SIG-M5 treated with dmso at 0.1 percent for 504 hours (cell line): ENCODE data around the gene RAPSN.

ENCODE experiments used
- DNase-seq: peaks from one replicate; lab custom pipeline; 2025; ENCODE audit not compliant: unreplicated experiment; lab: John Stamatoyannopoulos, UW

RAPSN gene

DNA sequence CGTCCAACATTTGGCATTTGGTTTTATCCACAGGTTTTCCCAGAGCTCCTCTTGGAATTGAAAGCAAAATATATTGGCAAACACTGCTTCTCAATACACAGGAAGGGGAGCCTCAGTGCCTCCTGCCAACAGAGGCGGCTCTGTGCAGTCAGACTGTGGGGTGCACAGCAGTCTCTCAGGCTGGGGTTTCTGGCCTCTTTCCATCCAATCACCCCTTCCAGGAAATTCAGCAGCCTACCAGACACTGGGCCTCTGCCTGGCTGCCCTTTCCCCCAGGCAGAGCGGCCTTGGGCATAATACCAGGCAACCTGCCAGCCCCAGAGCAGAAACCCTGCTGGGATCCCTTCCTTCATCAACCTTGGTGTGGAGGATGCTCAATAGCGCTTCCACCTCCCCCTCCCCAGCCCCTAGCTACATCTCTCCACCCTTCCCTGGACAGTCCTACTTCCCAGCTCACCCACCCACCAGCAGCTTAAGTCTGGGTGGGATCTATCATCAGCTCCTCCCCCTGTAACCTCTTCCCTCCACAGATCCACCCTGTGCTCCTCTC is 17.8 kb upstream of the RAPSN start:
- DNase-seq = no peak

DNA sequence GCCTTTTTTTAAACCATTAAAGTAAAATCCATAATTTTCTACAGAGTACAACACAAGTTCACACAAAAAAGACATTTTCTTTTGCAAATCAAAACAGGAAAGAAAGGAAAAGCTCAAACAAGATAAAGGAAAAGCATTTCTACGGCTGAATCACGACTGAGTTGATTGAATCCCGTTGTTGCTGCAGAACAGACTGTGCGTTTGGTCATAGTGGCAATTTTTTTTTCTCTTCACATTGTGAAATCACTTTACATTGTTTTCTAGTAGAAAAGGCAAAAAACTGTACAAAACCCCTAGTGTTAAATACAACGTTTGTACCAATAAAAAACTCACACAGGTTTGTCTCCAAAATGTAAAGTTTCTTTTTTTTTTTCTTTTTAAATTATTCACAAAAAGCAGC is 17.3 kb upstream of the RAPSN start:
- DNase-seq = no peak

DNA sequence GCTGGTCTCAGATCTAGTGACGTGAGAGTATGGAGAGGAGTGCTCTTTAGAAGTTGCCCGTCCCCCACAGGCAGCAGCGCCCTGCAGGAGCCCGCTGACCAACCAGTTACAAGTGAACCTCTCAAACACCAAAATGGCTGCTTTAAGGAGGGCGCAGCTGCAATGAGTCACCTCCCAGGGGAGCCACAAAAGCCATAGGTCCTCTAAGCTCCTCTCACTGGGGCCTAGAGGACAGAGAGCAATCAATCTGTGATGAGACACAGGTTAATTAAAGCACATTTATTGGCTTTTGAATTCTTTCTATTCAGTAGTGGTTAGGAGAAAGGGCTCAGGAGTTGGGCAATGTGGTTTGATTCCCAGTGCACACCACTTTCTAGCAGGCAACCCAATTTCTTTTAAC is 15.5 kb upstream of the RAPSN start:
- DNase-seq = no peak

DNA sequence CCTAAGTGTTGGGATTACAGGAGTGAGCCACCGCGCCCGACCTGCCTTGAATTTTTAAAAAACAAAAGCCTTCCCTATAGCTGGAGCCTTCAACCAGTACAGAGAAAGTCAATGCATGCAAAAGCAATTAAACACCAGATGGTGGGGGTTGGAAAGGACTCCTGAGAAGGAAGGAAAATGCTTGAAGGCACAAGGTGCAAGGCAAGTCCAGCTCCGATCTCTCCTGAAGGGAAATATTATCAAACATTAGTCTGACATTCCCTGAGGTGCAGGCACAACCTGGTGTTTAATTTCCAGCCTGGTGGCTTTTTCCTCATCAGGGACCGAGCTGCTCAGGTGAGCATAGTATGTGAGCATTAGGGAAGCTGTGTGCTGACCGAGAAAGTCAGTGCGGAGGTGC is 12.9 kb upstream of the RAPSN start:
- DNase-seq = no peak

DNA sequence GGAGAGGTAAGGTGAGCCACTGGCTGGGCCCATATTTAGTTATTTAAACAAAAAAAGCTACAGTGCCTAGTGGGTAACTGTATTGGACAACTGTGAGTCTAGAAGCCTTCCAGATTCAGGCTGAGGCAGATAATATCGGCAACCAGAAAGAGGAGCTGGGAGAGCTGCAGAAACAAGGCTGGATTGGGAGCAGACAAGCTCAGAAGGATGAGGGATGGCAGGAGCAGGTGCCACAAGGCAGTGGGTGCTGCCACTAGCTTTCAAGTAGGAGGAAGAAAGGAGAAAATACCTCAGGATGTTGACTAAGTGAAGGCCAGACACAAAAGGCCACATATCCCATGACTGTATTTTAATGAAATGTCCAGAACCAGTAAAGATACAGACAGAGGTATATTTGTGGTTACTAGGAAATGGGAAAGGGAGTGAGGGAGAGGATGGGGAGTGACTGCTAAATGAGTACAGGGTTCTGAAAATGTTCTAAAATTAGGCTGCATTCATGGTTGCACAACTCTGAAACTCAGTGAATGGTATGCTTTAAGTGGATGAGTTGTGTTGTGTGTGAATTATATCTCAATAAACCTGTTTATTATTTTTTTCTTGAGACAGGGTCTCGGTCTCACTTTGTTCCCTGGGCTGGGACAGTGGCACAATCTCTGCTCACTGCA is 11.8 kb upstream of the RAPSN start:
- DNase-seq = no peak

DNA sequence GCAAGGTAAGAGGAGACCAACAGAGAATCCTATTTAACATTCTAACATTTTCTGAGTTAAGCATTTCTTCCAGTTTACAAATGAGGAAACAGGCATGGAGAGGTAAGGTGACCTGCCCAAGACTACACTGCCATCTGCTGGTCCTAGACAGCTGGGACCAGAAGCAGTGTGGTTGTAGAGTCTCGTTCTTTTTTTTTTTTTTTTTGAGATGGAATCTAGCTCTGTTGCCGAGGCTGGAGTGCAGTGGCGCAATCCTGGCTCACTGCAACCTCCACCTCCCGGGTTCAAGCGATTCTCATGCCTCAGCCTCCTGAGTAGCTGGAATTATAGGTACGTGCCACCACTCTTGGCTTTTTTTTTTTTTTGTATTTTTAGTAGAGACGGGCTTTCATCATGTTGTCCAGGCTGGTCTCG is 5.3 kb upstream of the RAPSN start:
- DNase-seq = peak; percentile 91

DNA sequence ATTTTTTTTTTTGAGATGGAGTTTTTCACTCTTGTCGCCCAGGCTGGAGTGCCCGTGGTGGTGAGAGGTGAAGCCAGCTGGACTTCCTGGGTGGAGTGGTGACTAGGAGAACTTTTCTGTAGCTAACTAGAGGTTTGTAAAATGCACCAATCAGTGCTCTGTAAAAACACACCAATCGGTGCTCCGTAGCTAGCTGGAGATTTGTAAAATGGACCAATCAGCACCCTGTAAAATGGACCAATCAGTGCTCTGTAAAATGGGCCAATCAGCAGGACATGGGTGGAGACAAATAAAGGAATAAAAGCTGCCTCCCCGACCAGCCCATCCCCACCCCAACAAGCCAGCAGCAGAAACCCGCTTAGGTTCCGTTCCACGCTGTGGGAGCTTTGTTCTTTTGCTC is 4.4 kb upstream of the RAPSN start:
- no peak for DNase-seq

DNA sequence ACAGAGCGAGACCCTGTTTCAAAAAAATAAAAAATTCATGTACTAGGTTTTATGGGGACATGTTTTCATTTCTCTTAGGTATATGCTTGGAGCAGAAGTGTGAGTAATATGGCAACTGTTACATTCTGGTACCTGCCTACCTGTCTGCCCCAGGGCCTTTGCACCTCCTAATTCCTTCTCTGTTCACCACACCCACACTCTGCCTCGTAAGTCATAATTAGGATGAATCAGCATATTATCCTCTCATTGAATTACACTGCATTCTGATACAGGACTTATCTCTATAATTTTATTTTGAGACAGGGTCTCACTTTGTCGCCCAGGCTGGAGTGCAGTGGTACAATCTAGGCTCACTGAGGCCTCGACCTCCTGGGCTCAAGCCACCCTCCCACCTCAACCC is 3.1 kb upstream of the RAPSN start:
- DNase-seq = no peak

DNA sequence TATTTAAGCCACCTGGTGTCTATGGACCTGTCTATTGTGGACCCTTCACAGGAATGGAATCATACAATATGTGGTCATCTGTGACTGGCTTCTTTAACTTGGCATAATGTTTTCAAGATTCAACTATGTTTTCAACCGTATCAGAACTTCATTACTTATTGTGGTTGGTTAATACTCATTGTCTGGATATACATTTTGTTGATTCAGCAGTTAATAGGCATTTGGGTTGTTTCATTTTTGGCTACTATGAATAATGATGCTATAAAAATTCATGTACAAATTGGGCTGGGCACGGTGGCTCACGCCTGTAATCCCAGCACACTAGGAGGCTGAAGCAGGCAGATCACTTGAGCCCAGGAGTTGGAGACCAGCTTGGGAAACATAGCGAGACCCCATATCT is 2.5 kb upstream of the RAPSN start:
- no peak for DNase-seq

DNA sequence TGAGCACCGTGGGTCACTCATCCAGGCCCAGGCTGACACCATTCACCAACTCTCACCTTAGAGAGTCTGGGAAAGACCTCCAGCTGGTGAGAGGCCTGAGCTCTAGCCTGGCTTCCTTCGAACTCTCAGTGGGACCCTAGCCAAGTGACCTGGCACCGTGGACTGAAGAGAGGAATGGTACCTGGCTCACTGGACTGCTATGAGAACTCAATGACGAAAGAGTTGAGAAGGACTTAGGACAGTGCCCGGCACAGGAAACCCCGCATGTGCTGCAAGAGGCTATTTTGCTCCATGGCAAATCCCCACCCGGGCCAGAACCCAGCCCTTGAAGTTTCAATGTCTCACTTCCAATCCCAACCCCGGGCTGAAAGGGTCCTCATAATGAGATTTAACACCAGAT is 605 bp upstream of the RAPSN start:
- no peak for DNase-seq

DNA sequence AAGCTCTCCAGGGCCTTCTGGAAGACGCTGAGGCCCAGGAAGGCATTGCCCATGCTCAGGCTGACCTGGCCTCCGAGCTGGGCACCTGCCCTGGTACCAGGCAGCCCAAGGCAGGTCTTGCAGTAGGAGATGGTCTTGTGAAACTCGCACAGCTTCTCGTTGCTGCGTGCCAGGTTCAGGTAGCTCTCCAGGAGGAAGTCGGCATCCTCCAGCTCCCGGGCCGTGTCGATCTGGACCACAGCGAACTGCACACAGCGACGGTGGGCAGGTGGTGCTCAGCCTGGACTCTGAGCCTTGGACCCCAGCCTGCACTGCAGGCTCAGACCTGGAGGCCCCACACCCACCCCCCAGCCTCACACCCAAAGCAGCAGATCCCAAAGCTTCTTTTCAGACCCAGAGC is 1.0 kb downstream of the RAPSN start:
- DNase-seq = no peak

DNA sequence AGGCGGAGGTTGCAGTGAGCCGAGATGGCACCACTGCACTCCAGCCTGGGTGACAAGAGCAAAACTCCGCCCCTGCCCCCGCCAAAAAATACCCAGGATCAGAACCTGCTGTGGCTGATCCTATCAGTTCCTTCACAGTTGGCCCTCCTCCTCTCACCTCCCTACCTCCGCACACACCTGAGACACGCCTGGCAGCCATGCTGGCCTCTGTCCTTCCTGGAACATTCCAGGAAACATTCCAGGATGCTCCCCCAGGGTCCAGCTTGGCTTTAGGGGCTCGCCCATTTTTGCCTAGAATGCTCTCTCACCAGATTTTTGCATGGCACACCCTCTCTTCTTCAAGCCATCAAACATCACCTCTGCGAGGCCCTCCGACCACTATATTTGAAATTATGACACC is 2.1 kb downstream of the RAPSN start:
- DNase-seq = no peak

DNA sequence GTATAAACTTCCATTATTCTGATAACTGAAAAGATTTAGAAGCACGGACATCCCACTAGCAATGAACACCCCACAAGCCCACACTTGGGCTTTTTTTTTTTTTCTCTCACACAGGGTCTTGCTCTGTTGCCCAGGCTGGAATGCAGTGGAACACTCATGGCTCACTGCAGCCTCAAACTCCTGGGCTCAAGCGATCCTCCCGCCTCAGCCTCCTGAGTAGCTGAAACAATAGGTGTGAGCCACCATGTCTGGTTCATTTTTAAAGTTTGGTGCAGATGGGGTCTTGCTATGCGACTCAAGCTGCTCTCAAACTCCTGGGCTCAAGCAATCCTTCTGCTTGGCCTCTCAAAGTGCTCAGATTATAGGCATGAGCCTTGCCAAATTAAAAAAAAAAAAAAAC is 3.1 kb downstream of the RAPSN start:
- DNase-seq = no peak

DNA sequence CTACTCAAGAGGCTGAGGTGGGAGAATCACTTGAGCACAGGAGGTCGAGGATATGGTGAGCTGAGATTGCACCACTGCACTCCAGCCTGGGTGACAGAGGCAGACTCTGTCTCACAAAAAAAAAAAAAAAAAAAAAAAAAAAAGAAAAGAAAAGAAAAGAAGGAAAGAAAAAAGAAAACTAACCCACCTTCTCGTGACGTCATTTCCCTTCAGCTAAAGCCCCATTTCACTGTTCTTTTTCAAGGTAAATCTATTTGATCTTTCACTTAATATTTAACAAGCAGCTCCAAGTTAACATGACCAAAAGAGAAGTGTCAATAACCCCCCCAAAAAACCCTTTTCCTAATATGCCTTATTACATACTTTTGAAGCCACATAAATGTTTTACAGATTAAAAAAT is 5.1 kb downstream of the RAPSN start:
- DNase-seq = no peak

DNA sequence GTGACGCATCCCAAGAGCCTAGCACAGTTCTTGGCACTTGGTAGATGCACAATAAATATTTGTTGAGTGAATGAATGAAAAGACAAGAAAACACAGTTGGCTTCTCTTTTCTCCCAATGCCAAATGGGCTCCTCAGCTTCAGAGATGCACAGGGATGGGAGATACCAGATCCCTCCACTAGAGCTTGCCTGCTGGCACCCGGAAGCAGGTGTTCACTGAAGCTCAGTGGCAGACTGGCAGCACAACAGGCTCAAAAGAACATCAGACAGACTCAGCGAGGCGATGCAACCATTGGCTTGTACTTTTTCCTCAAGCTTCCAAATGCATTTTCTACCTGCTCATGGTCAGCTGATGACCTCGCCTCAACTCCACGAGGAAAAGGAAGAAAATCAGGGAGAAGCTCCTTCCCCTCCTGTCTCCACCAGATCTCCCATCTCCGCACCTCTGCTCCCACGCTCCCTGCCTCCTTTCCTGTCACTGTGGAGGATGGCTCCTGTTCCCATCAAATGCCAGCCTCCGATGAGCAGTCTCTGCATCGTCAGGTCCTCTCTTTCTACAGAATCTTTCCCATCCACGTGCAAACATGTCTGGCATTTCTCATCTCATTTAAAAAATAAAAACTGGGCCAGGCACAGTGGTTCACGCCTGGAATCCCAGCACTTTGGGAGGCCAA is 5.8 kb downstream of the RAPSN start:
- peak; percentile 25 for DNase-seq

DNA sequence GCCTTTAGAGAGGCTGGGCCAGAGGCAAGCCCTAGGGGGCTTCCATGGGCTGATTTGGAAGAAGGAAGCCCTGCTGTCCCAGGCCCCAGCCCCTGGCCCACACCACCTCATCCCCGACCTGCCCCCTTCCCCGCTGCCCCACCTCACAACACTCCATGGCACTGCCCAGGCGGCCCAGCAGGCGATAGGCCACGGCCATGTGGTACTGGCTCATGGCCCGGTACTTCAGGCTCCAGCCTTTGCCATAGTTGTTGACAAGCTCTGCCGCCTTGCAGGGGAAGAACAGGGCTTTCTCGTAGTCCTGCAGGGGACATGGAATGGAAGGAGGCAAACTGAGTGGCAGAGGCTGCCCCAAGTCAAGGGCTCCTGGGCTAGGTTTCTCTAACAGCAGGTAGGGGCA is 6.4 kb downstream of the RAPSN start:
- DNase-seq = no peak

DNA sequence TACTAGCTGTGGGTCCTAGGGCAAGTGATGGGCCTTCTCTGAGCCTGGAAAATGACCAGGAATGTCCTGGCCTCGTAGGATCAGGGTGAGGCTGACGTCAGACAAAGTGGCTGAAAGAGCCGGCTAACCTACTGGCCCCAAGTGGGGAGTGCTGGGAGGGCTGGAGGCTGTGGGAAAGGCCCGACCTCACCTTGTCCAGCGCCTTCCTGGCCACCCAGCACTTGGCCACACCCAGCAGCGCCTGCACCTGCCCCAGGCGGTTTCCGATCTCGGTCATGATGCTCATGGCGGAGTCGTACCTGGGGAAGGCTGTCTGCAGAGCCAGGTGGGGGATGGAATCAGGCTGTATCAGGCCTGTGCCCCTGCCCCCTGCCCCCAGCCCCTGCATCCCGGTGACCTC is 7.5 kb downstream of the RAPSN start:
- DNase-seq = no peak

DNA sequence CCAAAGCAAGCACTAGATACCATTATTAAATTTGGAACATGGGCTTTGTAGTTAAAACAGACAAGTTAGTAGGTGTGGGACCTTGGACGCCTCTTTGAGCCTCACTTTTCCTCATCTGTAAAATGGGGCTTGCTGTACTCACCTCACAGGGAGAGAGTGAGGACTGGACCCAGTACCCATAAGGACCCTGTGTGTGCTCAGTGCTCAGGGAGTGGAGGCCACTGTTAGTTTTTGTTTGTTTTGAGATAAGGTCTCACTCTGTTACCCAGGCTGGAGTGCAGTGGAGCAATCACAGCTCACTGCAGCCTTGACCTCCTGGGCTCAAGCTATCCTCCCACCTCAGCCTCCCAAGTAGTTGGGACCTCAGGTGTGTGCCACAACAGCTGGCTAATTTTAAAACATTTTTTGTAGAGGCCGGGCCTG is 8.9 kb downstream of the RAPSN start:
- no peak for DNase-seq

DNA sequence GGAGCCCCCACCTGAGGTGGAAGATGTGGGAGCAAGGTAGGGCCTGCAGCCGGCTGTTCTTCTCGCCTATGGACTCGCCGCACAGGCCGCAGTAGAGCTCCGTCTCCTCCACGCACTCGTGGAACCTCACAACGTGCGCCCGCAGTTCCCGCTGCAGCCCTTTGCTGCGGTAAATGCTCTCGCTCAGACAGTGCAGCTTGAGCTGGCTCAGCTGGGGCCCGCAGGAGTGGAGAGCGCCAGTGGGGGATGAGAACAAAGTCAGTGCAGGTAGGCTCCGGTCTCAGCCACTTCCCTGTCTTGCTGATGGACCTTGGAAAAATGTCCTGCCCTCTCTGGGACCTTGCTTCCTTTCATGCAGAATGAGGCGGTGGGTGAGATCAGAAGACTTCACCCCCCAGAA is 10.2 kb downstream of the RAPSN start:
- no peak for DNase-seq

DNA sequence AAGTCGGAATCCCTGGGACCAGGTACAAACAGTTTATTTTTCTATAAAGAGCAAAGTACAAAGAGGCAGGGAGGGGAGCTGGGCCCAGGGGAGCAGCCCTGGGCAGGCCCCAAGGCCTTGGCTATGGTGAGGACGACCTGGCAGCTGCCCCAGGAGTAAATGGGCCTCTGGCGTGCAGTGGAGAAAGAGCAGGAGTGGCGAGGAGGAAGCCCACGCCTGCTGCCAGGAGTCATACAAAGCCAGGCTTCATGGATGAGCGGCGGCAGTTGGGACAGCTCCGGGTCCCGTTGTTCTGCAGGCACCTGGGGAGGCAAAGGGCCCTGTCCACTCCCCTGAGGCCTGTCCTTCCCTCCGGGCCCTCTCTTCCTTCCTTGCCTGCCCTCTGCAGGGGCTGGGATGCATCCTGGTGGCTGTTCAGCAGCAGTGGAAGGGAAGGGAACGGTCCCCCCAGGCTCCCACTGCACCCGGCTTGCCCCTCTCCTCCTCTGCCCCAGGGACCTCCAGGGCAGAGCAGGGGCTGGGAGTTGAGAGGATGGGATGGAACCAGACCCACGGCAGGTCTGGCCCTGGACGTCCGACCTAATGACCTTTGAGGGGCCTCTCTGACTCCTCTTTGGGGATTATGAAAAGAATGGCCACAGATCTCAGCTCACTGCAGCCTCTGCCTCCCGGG is 11.1 kb downstream of the RAPSN start:
- DNase-seq = no peak

DNA sequence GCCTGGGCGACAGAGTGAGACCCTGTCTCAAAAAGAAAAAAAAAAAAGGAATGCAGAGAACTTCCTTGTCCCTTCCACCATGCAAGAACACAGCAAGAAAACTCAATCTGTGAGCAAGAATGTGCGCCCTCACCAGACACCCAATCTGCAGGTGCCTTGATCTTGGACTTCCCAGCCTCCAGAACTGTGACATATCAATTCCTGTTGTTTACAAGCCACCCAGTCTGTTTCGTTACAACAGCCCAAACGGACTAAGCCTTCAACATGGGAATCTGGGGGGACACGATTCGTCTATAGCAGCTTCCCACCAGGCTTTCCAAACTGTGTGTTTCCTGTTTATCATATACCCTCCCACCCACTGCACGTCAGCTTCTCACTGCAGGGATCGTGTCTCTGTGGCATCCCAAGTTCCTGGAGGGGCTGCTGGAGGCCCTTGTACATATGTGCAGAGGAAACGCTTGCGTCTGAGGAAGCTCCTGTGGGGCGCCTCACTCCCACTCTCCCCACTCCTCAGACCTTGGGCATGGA is 11.7 kb downstream of the RAPSN start:
- DNase-seq = no peak

DNA sequence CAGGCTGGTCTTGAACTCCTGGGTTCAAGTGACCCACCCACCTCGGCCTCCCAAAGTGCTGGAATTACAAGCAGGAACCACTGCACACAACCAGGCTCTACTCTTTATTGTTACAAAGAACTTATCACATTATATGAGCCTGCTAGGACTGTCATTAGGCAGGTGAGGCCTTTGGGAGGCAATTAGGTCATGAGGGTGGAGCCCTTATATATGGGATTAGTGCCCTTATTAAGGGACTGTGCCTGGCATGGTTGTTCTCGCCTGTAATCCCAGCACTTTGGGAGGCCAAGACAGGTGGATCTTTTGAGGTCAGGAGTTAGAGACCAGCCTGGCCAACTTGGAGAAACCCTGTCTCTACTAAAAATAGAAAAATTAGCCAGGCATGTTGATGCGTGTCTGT is 12.2 kb downstream of the RAPSN start:
- DNase-seq = no peak
